ENCODE measurements around the gene TSPAN5.

The TSPAN5 gene

DNA sequence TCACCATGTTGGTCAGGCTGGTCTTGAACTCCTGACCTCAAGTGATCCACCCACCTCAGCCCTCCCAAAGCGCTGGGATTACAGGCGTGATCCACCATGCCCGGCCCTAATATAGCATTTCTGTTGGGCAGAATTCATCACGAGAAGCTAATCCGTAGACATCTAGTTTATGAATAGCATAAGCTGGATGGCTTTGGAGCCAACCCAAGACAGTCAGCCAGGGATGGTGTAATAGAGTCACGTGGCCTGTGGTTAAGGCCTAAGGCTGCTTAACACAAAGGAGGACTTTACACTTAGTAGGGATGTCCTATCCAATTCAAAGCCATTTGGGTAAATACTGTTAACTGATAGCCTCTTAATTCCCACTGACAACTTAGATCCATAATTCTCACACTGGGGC, 223.6 kb downstream of the TSPAN5 start:
- peaks cover 5 to 10% of the 10 kb centered on the region in 2 experiments; a peak in 2 of 3 replicates for H3K36me3 ChIP-seq (ENCODE audit: control insufficient read depth in 2 of 2, insufficient read depth in 1 of 2, low read length in 2 of 2)
- H3K4me1 ChIP-seq (ENCODE audit: control insufficient read depth, insufficient read depth, low read length), result no peaks in the 10 kb centered on the region
- H3K9me3 ChIP-seq (ENCODE audit: control insufficient read depth, insufficient read depth, low read depth, low read length), result no peaks in the 10 kb centered on the region
- H3K4me3 ChIP-seq (ENCODE audit: low read depth, low read length), result no peak overlapping the region
- TF ChIP-seq, protein P1, sequence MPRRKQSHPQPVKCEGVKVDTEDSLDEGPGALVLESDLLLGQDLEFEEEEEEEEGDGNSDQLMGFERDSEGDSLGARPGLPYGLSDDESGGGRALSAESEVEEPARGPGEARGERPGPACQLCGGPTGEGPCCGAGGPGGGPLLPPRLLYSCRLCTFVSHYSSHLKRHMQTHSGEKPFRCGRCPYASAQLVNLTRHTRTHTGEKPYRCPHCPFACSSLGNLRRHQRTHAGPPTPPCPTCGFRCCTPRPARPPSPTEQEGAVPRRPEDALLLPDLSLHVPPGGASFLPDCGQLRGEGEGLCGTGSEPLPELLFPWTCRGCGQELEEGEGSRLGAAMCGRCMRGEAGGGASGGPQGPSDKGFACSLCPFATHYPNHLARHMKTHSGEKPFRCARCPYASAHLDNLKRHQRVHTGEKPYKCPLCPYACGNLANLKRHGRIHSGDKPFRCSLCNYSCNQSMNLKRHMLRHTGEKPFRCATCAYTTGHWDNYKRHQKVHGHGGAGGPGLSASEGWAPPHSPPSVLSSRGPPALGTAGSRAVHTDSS (tag by site-specific recombination; IDR thresholded peaks at IDR 0.05), result no peak
- no peak for TF ChIP-seq BCL11B (tag by site-specific recombination; IDR thresholded peaks at IDR 0.05; ENCODE audit: low read depth)
- no peak for TF ChIP-seq ZSCAN30 (tag by site-specific recombination; IDR thresholded peaks at IDR 0.05)
- no peak for TF ChIP-seq ZNF302 (tag by site-specific recombination; IDR thresholded peaks at IDR 0.05; ENCODE audit: low read depth)
- no peak for TF ChIP-seq ZNF391 (tag by site-specific recombination; IDR thresholded peaks at IDR 0.05; ENCODE audit: borderline replicate concordance, low read depth)
- TF ChIP-seq ZBTB6 (tag by site-specific recombination; IDR thresholded peaks at IDR 0.05), result no peak
- no peak for TF ChIP-seq ZNF394 (tag by site-specific recombination; IDR thresholded peaks at IDR 0.05; ENCODE audit: borderline replicate concordance)
- TF ChIP-seq ZNF48 (tag by site-specific recombination; IDR thresholded peaks at IDR 0.05), result no peak
- CTCF ChIA-PET, result no interaction called here
- POLR2A ChIA-PET, result no interaction called here
- no peak overlapping the region for H3K27ac ChIP-seq (ENCODE audit: extremely low read depth, low read depth, low read length)

- Histone ChIP-seq H3K4me3 (ENCODE audit: low read depth, low read length) (no peak overlapping the region), H3K27ac (ENCODE audit: extremely low read depth, low read depth, low read length) (no peak overlapping the region), H3K36me3 (ENCODE audit: control insufficient read depth in 2 of 2, insufficient read depth in 1 of 2, low read length in 2 of 2) (peaks cover 5 to 10% of the 10 kb centered on the region in 2 experiments; a peak in 2 of 3 replicates), H3K4me1 (ENCODE audit: control insufficient read depth, insufficient read depth, low read length) (no peaks in the 10 kb centered on the region), H3K9me3 (ENCODE audit: control insufficient read depth, insufficient read depth, low read depth, low read length) (no peaks in the 10 kb centered on the region)
- ChIA-PET POLR2A (no interaction called here), CTCF (interaction anchor here (1.0 kb wide), 1 partner anchor 12 kb away, joined by 5 read pairs; no protein-coding TSS in a partner anchor)
- no peak for TF ChIP-seq ZBTB26 (tag by site-specific recombination; optimal IDR thresholded peaks at IDR 0.05)
- TF ChIP-seq ZNF426 (tag by site-specific recombination; IDR thresholded peaks at IDR 0.05), result no peak
- no peak for TF ChIP-seq ZNF544 (tag by site-specific recombination; IDR thresholded peaks at IDR 0.05)
- no peak for TF ChIP-seq ZNF791 (tag by site-specific recombination; IDR thresholded peaks at IDR 0.05)
- TF ChIP-seq HOXD13 (CRISPR knock-in tag; IDR thresholded peaks at IDR 0.05; ENCODE audit: borderline replicate concordance), result no peak
- TF ChIP-seq ZNF548 (tag by site-specific recombination; IDR thresholded peaks at IDR 0.05), result no peak
- TF ChIP-seq YY2 (tag by site-specific recombination; IDR thresholded peaks at IDR 0.05), result no peak
- TF ChIP-seq ZNF664 (tag by site-specific recombination; IDR thresholded peaks at IDR 0.05), result no peak
- no peak for TF ChIP-seq ZNF830 (tag by site-specific recombination; IDR thresholded peaks at IDR 0.05; ENCODE audit: low read depth)
- TF ChIP-seq, protein P2, sequence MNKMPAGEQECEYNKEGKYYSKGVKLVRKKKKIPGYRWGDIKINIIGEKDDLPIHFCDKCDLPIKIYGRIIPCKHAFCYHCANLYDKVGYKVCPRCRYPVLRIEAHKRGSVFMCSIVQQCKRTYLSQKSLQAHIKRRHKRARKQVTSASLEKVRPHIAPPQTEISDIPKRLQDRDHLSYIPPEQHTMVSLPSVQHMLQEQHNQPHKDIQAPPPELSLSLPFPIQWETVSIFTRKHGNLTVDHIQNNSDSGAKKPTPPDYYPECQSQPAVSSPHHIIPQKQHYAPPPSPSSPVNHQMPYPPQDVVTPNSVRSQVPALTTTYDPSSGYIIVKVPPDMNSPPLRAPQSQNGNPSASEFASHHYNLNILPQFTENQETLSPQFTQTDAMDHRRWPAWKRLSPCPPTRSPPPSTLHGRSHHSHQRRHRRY (tag by site-specific recombination; IDR thresholded peaks at IDR 0.05), result no peak
- TF ChIP-seq SP7 (tag by site-specific recombination; IDR thresholded peaks at IDR 0.05), result no peak
- TF ChIP-seq ZNF510 (tag by site-specific recombination; IDR thresholded peaks at IDR 0.05; ENCODE audit: insufficient replicate concordance), result no peak
- no peak for TF ChIP-seq MYNN (tag by site-specific recombination; IDR thresholded peaks at IDR 0.05; ENCODE audit: borderline replicate concordance)
- TF ChIP-seq ZNF585B (tag by site-specific recombination; IDR thresholded peaks at IDR 0.05), result no peak
- TF ChIP-seq ZNF707 (tag by site-specific recombination; IDR thresholded peaks at IDR 0.05), result no peak
- TF ChIP-seq, protein P3, sequence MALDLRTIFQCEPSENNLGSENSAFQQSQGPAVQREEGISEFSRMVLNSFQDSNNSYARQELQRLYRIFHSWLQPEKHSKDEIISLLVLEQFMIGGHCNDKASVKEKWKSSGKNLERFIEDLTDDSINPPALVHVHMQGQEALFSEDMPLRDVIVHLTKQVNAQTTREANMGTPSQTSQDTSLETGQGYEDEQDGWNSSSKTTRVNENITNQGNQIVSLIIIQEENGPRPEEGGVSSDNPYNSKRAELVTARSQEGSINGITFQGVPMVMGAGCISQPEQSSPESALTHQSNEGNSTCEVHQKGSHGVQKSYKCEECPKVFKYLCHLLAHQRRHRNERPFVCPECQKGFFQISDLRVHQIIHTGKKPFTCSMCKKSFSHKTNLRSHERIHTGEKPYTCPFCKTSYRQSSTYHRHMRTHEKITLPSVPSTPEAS (tag by site-specific recombination; IDR thresholded peaks at IDR 0.05), result no peak
Observed at GRCh38 chr4:98433691-98434090, 224.7 kb downstream of the TSPAN5 start.

Measured in HEK293 (cell line).